Prostate gland (tissue), 2 donors: ENCODE results near the gene TRABD. TPM values are rescaled to one million over a fixed set of nuclear protein-coding genes. Genes with fewer than 3 reads are reported as not detected.

ENCODE experiments used
- DNase-seq: peaks from one replicate; pipeline ENCODE4 v3.0.0-alpha.2; 2019; ENCODE audit warnings: low spot score
- H3K27ac ChIP-seq, 2 donors: fragments of 200-600 bp; sonication (generic); 2 replicates each; pipeline ENCODE4 v1.5.1; 2017 to 2019
- H3K27me3 ChIP-seq: fragments of 200-600 bp; sonication (generic); replicated peaks from 2 replicates; pipeline ENCODE4 v1.5.1; 2019; ENCODE audit not compliant: insufficient read depth
- H3K36me3 ChIP-seq, 2 donors: fragments of 200-600 bp; sonication (generic); 1 replicate in 1 of 2; 2 replicates in 1 of 2; pipeline versions ENCODE4 v1.5.1 to v1.8.1; 2017 to 2019
- H3K4me1 ChIP-seq: fragments of 200-600 bp; sonication (generic); replicated peaks from 2 replicates; pipeline ENCODE4 v1.5.1; 2019
- H3K4me3 ChIP-seq, 2 donors: fragments of 200-600 bp; sonication (generic); 2 replicates each; pipeline ENCODE4 v1.5.1; 2017 to 2019
- H3K9me3 ChIP-seq: fragments of 200-600 bp; sonication (generic); 2 replicates; pipeline ENCODE4 v1.5.1; 2017
- CTCF ChIP-seq, 4 experiments: fragments of 200-600 bp in 2 of 4; fragments of 450-650 bp in 2 of 4; sonication (generic) in 2 of 4; IDR thresholded peaks; 1 replicate in 3 of 4; 2 replicates in 1 of 4; pipeline ENCODE4 v1.5.1; 2016 to 2019; ENCODE audit warnings: antibody characterized with exemption in 4 of 4, mild to moderate bottlenecking in 2 of 4, moderate library complexity in 2 of 4
- POLR2A ChIP-seq: fragments of 450-650 bp; IDR thresholded peaks from one replicate; pipeline ENCODE4 v1.6.1; 2016; ENCODE audit warnings: antibody characterized with exemption, mild to moderate bottlenecking
- POLR2AphosphoS5 ChIP-seq: sonication (generic); formaldehyde crosslinking; IDR thresholded peaks from one replicate; pipeline ENCODE4 v1.6.1; 2017; ENCODE audit warnings: antibody characterized with exemption
- WGBS: methylation state at CpG from one replicate; pipeline ENCODE4 v1.1.5; 2018; 5-methylcytosine and 5-hydroxymethylcytosine counted together
- intact Hi-C: fragments of 100-400 bp; cut with DNase I; formaldehyde crosslinking; loops from one replicate; pipeline ENCODE4 v1.14.2; 2022
- total RNA-seq, 2 donors: library from RNA; depleted of rRNA; stranded (reverse); fragments of >200 nt; gene quantifications; one replicate each; pipeline ENCODE4 v1.1.0, GENCODE V29; 2016

The TRABD gene
- total RNA-seq, 2 donors from 2014 or later, result 39.1 to 43.1 TPM

- Histone ChIP-seq H3K36me3 (peaks cover 5 to 11% of the 10 kb centered on the region in 2 donors), H3K9me3 (no peaks in the 10 kb centered on the region), H3K27me3 (no peaks in the 10 kb centered on the region), H3K27ac (no peak overlapping the region), H3K4me3 (no peak overlapping the region), H3K4me1 (peaks cover 5% of the 10 kb centered on the region)
- no peak for DNase-seq
- intact Hi-C loops, result no loop called here
- TF ChIP-seq CTCF (IDR thresholded peaks at IDR 0.05) (no peak), POLR2A (no peak), POLR2AphosphoS5 (no peak)
- WGBS, result 92% methylated on average over 56 of the region's 61 CpGs
Measured at GRCh38 chr22:50197856-50198623, 12.3 kb downstream of the TRABD start.

GRCh38 chr22:50198624-50199017, 12.9 kb downstream of the TRABD start:
- Histone ChIP-seq H3K4me1 (peaks cover 5% of the 10 kb centered on the region), H3K27ac (no peak overlapping the region), H3K36me3 (peaks cover 5 to 7% of the 10 kb centered on the region in 2 donors), H3K9me3 (no peaks in the 10 kb centered on the region), H3K27me3 (no peaks in the 10 kb centered on the region), H3K4me3 (no peak overlapping the region)
- no peak for DNase-seq
- intact Hi-C loops, result no loop called here
- WGBS, result 88% methylated on average over 16 of the region's 16 CpGs
- TF ChIP-seq POLR2A, result no peak
- no peak for TF ChIP-seq CTCF (IDR thresholded peaks at IDR 0.05)
- no peak for TF ChIP-seq POLR2AphosphoS5

- Histone ChIP-seq H3K4me1 (peaks cover 5% of the 10 kb centered on the region), H3K9me3 (no peaks in the 10 kb centered on the region), H3K27me3 (no peaks in the 10 kb centered on the region), H3K27ac (peak overlapping the region in 1 of 2 donors; percentile 80), H3K36me3 (peaks cover under 1 to 4% of the 10 kb centered on the region in 2 donors), H3K4me3 (no peak overlapping the region)
- no peak for TF ChIP-seq CTCF (IDR thresholded peaks at IDR 0.05)
- no peak for TF ChIP-seq POLR2AphosphoS5
- WGBS, result 70% methylated on average over 18 of the region's 18 CpGs
- no peak for DNase-seq
- intact Hi-C loops, result no loop called here
Measured at GRCh38 chr22:50199251-50199721, 13.6 kb downstream of the TRABD start.

- Histone ChIP-seq H3K4me1 (peaks cover 5% of the 10 kb centered on the region), H3K9me3 (no peaks in the 10 kb centered on the region), H3K27ac (peak overlapping the region; percentile 73 to 80), H3K36me3 (no peaks in the 10 kb centered on the region), H3K4me3 (peak overlapping the region; percentile 68 to 72), H3K27me3 (no peaks in the 10 kb centered on the region)
- TF ChIP-seq POLR2A, result no peak
- no peak for TF ChIP-seq CTCF (IDR thresholded peaks at IDR 0.05)
- no peak for TF ChIP-seq POLR2AphosphoS5
- intact Hi-C loops, result loop anchor here (10.0 kb wide), 1 partner anchor 265 kb away; no protein-coding TSS in a partner anchor
- WGBS, result 11% methylated on average over 33 of the region's 34 CpGs
- DNase-seq, result no peak
Measured at GRCh38 chr22:50199829-50200460, 14.2 kb downstream of the TRABD start.
